ENCODE data around the gene VGLL4. TPM values are rescaled to one million over a fixed set of nuclear protein-coding genes. Genes with fewer than 3 reads are reported as not detected.

The VGLL4 gene
- total and polyA plus RNA-seq, 2 of the 4 experiments (the other 2 are of a cell fraction) = 26.2 to 35.4 TPM

- TF ChIP-seq NFE2L2 (IDR thresholded peaks at IDR 0.05; ENCODE audit: low read depth, low read length) (no peak), CEBPB (IDR thresholded peaks at IDR 0.05; ENCODE audit: low read depth, low read length) (peak; percentile 54)
- CTCF ChIA-PET = no interaction called here
These were observed 24.3 kb downstream of the VGLL4 start for GRCh38 chr3:11619461-11619860.

More at GRCh38 chr3:11619461-11619860, 24.3 kb downstream of the VGLL4 start:
- H2BK120ac ChIP-seq (ENCODE audit: low read depth, low read length) = no peak overlapping the region
- H4K8ac ChIP-seq (ENCODE audit: low read depth in 2 of 2, low read length in 2 of 2) = no peak overlapping the region
- H4K20me1 ChIP-seq (ENCODE audit: insufficient read depth, low read length) = peaks cover 90% of the 10 kb centered on the region
- in situ Hi-C loops (cut with MboI; ENCODE audit: low sequenced_read_pairs) (no loop called here), intact Hi-C loops (cut with micrococcal nuclease) (no loop called here), dilution Hi-C loops (cut with HindIII; ENCODE audit: low sequenced_read_pairs, unreplicated experiment) (no loop called here)
- no peaks in the 10 kb centered on the region for H3K27me3 ChIP-seq (ENCODE audit: control insufficient read depth, insufficient read depth, low read length)
- H3K9me1 ChIP-seq (ENCODE audit: insufficient read depth, low read length) = peaks cover 28% of the 10 kb centered on the region
- no peak overlapping the region for H2AK9ac ChIP-seq (replicated peaks; ENCODE audit: low read depth, low read length, poor library complexity)
- H3K18ac ChIP-seq (ENCODE audit: low read depth, low read length) = no peak overlapping the region
- WGBS, 2 experiments (ENCODE audit: extremely low coverage in 2 of 2, insufficient read length in 1 of 2) = no CpG with 5 or more reads among the region's 6 CpGs
- H2AFZ ChIP-seq (replicated peaks; ENCODE audit: low read length, poor library complexity) = no peak overlapping the region
- H3K9ac ChIP-seq (ENCODE audit: low read depth, low read length) = no peak overlapping the region
- H3K79me1 ChIP-seq (ENCODE audit: low read depth in 1 of 2, low read length in 2 of 2) = peaks cover 21 to 85% of the 10 kb centered on the region in 2 experiments; a peak in 3 of 4 replicates
- no peak overlapping the region for H3K14ac ChIP-seq (replicated peaks; ENCODE audit: low read depth, low read length)
- no TSS peak for BruUV-seq (replicated peaks)
- no peak overlapping the region for H3K56ac ChIP-seq (ENCODE audit: extremely low read depth, insufficient read depth, low read length)
- no peak overlapping the region for H4K91ac ChIP-seq (ENCODE audit: insufficient read depth, low read depth, low read length)
- H3K4me3 ChIP-seq (ENCODE audit: insufficient read depth, low read depth, low read length) = no peak overlapping the region
- H2BK15ac ChIP-seq (ENCODE audit: low read depth, low read length) = no peak overlapping the region
- no peak for ATAC-seq (ENCODE audit: low read depth)
- no peak for DNase-seq
- H2BK20ac ChIP-seq (ENCODE audit: low read depth, low read length) = no peak overlapping the region
- peak overlapping the region; percentile 31; the same call in 1 of the 2 replicates for H3K23ac ChIP-seq (ENCODE audit: low read depth, low read length)
- H3K9me3 ChIP-seq (ENCODE audit: control insufficient read depth, insufficient read depth, low read length) = no peaks in the 10 kb centered on the region
- POLR2A ChIA-PET (ENCODE audit: unreplicated experiment) = no interaction called here
- no peak overlapping the region for H3K4me2 ChIP-seq (ENCODE audit: low read depth, low read length)
- no peak overlapping the region for H2BK5ac ChIP-seq (ENCODE audit: low read depth, low read length, poor library complexity, severe bottlenecking)
- H4K5ac ChIP-seq (ENCODE audit: low read depth, low read length) = no peak overlapping the region
- peaks cover 18% of the 10 kb centered on the region for H3K4me1 ChIP-seq (ENCODE audit: control insufficient read depth, insufficient read depth, low read length)
- H2AK5ac ChIP-seq (ENCODE audit: low read depth, low read length) = no peak overlapping the region
- H3K4ac ChIP-seq (ENCODE audit: low read depth, low read length) = no peak overlapping the region
- no peaks in the 10 kb centered on the region for H3K36me3 ChIP-seq (ENCODE audit: control insufficient read depth, insufficient read depth, low read length)
- H3K27ac ChIP-seq (ENCODE audit: insufficient read depth, low read length) = no peak overlapping the region

All from IMR-90 (cell line).